T-cell (primary cell): ENCODE measurements around the gene FOXA1. TPM values are rescaled to one million over a fixed set of nuclear protein-coding genes. Genes with fewer than 3 reads are reported as not detected.

Experiments
- ATAC-seq, 4 experiments: fragments of 200-7000 bp in 3 of 4; fragments of 150-1000 bp in 1 of 4; cut with Tn5 transposase; replicated peaks in 1 of 4; 1 replicate in 3 of 4; 2 replicates in 1 of 4; pipeline ENCODE4 v1.10.0; 2021; ENCODE audit warnings: moderate library complexity in 3 of 4, mild to moderate bottlenecking in 2 of 4, moderate number of reproducible peaks in 1 of 4
- CTCF ChIA-PET, 2 donors: fragments of 300-600 bp; sonication (Branson Sonifier 250); formaldehyde crosslinking; loops; one replicate each; lab custom pipeline; 2022; ENCODE audit warnings: antibody characterized with exemption in 2 of 2; lab: Charles Lee
- POLR2A ChIA-PET, 2 donors: fragments of 300-600 bp; sonication (Branson Sonifier 250); formaldehyde crosslinking; loops; one replicate each; lab custom pipeline; 2022; ENCODE audit warnings: antibody characterized with exemption in 2 of 2; lab: Charles Lee
- DNase-seq, 35 experiments: peaks; one replicate each; pipeline versions ENCODE4 v3.0.0 to v3.0.0-alpha.2; 2013 to 2023
- H3K27ac ChIP-seq: one replicate; pipeline ENCODE4 v1.5.1; 2013; ENCODE audit warnings: low read length
- H3K27me3 ChIP-seq, 2 experiments: replicated peaks in 1 of 2; 1 replicate in 1 of 2; 2 replicates in 1 of 2; pipeline versions ENCODE4 v1.6.1 to v1.7.0; 2013; ENCODE audit warnings: low read length in 1 of 2, mixed read lengths in 1 of 2; ENCODE audit not compliant: control insufficient read depth in 2 of 2, insufficient read depth in 2 of 2; ENCODE audit errors: extremely low read depth in 1 of 2
- H3K36me3 ChIP-seq, 2 donors: 1 replicate in 1 of 2; 2 replicates in 1 of 2; pipeline versions ENCODE4 v1.6.1 to v1.7.0; 2013; ENCODE audit warnings: low read length in 1 of 2; ENCODE audit not compliant: control insufficient read depth in 2 of 2, insufficient read depth in 1 of 2; ENCODE audit errors: extremely low read depth in 1 of 2
- H3K4me1 ChIP-seq, 2 experiments: 1 replicate in 1 of 2; 2 replicates in 1 of 2; pipeline versions ENCODE4 v1.6.1 to v1.7.0; 2013; ENCODE audit warnings: low read length in 2 of 2, mixed read lengths in 1 of 2; ENCODE audit not compliant: insufficient read depth in 2 of 2, control insufficient read depth in 1 of 2; ENCODE audit errors: extremely low read depth in 1 of 2
- H3K4me3 ChIP-seq, 2 donors: 1 replicate in 1 of 2; 2 replicates in 1 of 2; pipeline versions ENCODE4 v1.5.1 to v1.7.0; 2013; ENCODE audit warnings: mild to moderate bottlenecking in 2 of 2, low read length in 1 of 2, moderate library complexity in 1 of 2; ENCODE audit not compliant: control insufficient read depth in 1 of 2; ENCODE audit errors: extremely low read depth in 1 of 2
- H3K9me3 ChIP-seq: 2 replicates; pipeline ENCODE4 v1.7.0; 2013
- H3K27ac Mint-ChIP-seq, 2 donors: one replicate each; pipeline ENCODE4 v1.8.0; 2020 to 2021; ENCODE audit warnings: mild to moderate bottlenecking in 2 of 2, mixed read lengths in 2 of 2
- H3K27me3 Mint-ChIP-seq, 2 donors: one replicate each; pipeline ENCODE4 v1.8.0; 2021 to 2022; ENCODE audit warnings: mixed read lengths in 2 of 2
- H3K36me3 Mint-ChIP-seq: one replicate; pipeline ENCODE4 v1.8.0; 2021; ENCODE audit warnings: mixed read lengths
- H3K4me1 Mint-ChIP-seq, 3 donors: one replicate each; pipeline ENCODE4 v1.8.0; 2020 to 2022; ENCODE audit warnings: mixed read lengths in 3 of 3, mild to moderate bottlenecking in 1 of 3
- H3K4me3 Mint-ChIP-seq, 3 donors: one replicate each; pipeline ENCODE4 v1.8.0; 2020 to 2022; ENCODE audit warnings: mild to moderate bottlenecking in 3 of 3, mixed read lengths in 3 of 3, moderate library complexity in 3 of 3
- H3K9me3 Mint-ChIP-seq, 3 donors: one replicate each; pipeline ENCODE4 v1.8.0; 2020 to 2022; ENCODE audit warnings: mixed read lengths in 3 of 3
- WGBS: methylation state at CpG from one replicate; pipeline ENCODE4 v1.1.5; 2013; ENCODE audit warnings: missing lambda C conversion rate; ENCODE audit not compliant: insufficient coverage; 5-methylcytosine and 5-hydroxymethylcytosine counted together
- total RNA-seq, 35 experiments: library from RNA in 6 of 35; stranded (reverse) in 6 of 35; fragments of 120-200 nt in 1 of 35; gene quantifications; one replicate each; pipeline versions ENCODE4 v1.2.1 to v1.2.4 and lab custom pipeline; 2013 to 2026

Gene FOXA1
- total RNA-seq, 5 donors from 2014 or later (not counting 1 experiment from before 2014, with no cell fraction given) = 0.23 to 0.67 (median 0.57) TPM; not detected in 1

- Histone ChIP-seq H3K27ac (no peak overlapping the region), H3K4me3 (no peak overlapping the region), H3K36me3 (no peaks in the 10 kb centered on the region), H3K4me1 (no peaks in the 10 kb centered on the region), H3K9me3 (no peaks in the 10 kb centered on the region), H3K27me3 (peaks cover 8% of the 10 kb centered on the region in 2 experiments)
- Mint-ChIP-seq H3K9me3 (peaks cover 9 to 17% (median 10%) of the 10 kb centered on the region in 3 donors), H3K27ac (no peak overlapping the region), H3K27me3 (peaks cover 10 to 13% of the 10 kb centered on the region in 2 donors), H3K36me3 (no peaks in the 10 kb centered on the region), H3K4me1 (no peaks in the 10 kb centered on the region), H3K4me3 (no peak overlapping the region)
- CTCF ChIA-PET = no interaction called here
- POLR2A ChIA-PET = no interaction called here
- DNase-seq (no peak), ATAC-seq (no peak)
- WGBS = no CpG with 5 or more reads among the region's 9 CpGs
Measured at GRCh38 chr14:37625597-37626595, 30.8 kb upstream of the FOXA1 start.

GRCh38 chr14:37623971-37624370, 28.9 kb upstream of the FOXA1 start:
- H3K27me3 Mint-ChIP-seq = peaks cover 18% of the 10 kb centered on the region in 2 donors
- no peaks in the 10 kb centered on the region for H3K4me1 ChIP-seq
- H3K27ac Mint-ChIP-seq = no peak overlapping the region
- H3K36me3 Mint-ChIP-seq = no peaks in the 10 kb centered on the region
- no peak for DNase-seq
- WGBS = 100% methylated on average over 1 of the region's 1 CpG
- no peak overlapping the region for H3K27ac ChIP-seq
- no peak for ATAC-seq
- H3K36me3 ChIP-seq = no peaks in the 10 kb centered on the region
- H3K9me3 ChIP-seq = no peaks in the 10 kb centered on the region
- H3K9me3 Mint-ChIP-seq = peaks cover 6 to 12% (median 6%) of the 10 kb centered on the region in 3 donors
- no peaks in the 10 kb centered on the region for H3K4me1 Mint-ChIP-seq
- H3K27me3 ChIP-seq = peaks cover 8% of the 10 kb centered on the region in 2 experiments
- POLR2A ChIA-PET = no interaction called here
- H3K4me3 Mint-ChIP-seq = no peak overlapping the region
- CTCF ChIA-PET = no interaction called here
- H3K4me3 ChIP-seq = no peak overlapping the region

- Histone ChIP-seq H3K27me3 (peaks cover 8% of the 10 kb centered on the region in 2 experiments), H3K4me1 (no peaks in the 10 kb centered on the region), H3K9me3 (no peaks in the 10 kb centered on the region), H3K36me3 (no peaks in the 10 kb centered on the region), H3K4me3 (no peak overlapping the region), H3K27ac (no peak overlapping the region)
- DNase-seq (no peak), ATAC-seq (no peak)
- H3K4me1 Mint-ChIP-seq = no peaks in the 10 kb centered on the region
- H3K4me3 Mint-ChIP-seq = no peak overlapping the region
- H3K27ac Mint-ChIP-seq = no peak overlapping the region
- ChIA-PET POLR2A (no interaction called here), CTCF (no interaction called here)
- no peaks in the 10 kb centered on the region for H3K36me3 Mint-ChIP-seq
- H3K27me3 Mint-ChIP-seq = peaks cover 18% of the 10 kb centered on the region in 2 donors
- peaks cover 10 to 16% (median 10%) of the 10 kb centered on the region in 3 donors for H3K9me3 Mint-ChIP-seq
- WGBS = no CpG with 5 or more reads among the region's 1 CpG
Measured at GRCh38 chr14:37623426-37623951, 28.4 kb upstream of the FOXA1 start.

GRCh38 chr14:37622231-37622923, 27.3 kb upstream of the FOXA1 start:
- WGBS = 16% methylated on average over 81 of the region's 81 CpGs

GRCh38 chr14:37620856-37621255, 25.8 kb upstream of the FOXA1 start:
- Histone ChIP-seq H3K4me3 (no peak overlapping the region), H3K27ac (no peak overlapping the region), H3K27me3 (peaks cover 8% of the 10 kb centered on the region in 2 experiments), H3K36me3 (no peaks in the 10 kb centered on the region), H3K4me1 (no peaks in the 10 kb centered on the region), H3K9me3 (peaks cover 3% of the 10 kb centered on the region)
- Mint-ChIP-seq H3K27me3 (peaks cover 18% of the 10 kb centered on the region in 2 donors), H3K9me3 (peaks cover 14 to 28% (median 15%) of the 10 kb centered on the region in 3 donors), H3K4me3 (no peak overlapping the region), H3K4me1 (no peaks in the 10 kb centered on the region), H3K27ac (no peak overlapping the region), H3K36me3 (peaks cover 1% of the 10 kb centered on the region)
- no peak for DNase-seq
- ChIA-PET CTCF (no interaction called here), POLR2A (no interaction called here)
- no peak for ATAC-seq

More at GRCh38 chr14:37622231-37622923, 27.3 kb upstream of the FOXA1 start:
- Histone ChIP-seq H3K27ac (no peak overlapping the region), H3K27me3 (peaks cover 8% of the 10 kb centered on the region in 2 experiments), H3K36me3 (no peaks in the 10 kb centered on the region), H3K4me1 (no peaks in the 10 kb centered on the region), H3K4me3 (no peak overlapping the region), H3K9me3 (no peaks in the 10 kb centered on the region)
- no peak for ATAC-seq
- peaks cover 10 to 23% (median 11%) of the 10 kb centered on the region in 3 donors for H3K9me3 Mint-ChIP-seq
- DNase-seq = no peak
- no peak overlapping the region for H3K27ac Mint-ChIP-seq
- H3K27me3 Mint-ChIP-seq = peaks cover 18% of the 10 kb centered on the region in 2 donors
- H3K4me3 Mint-ChIP-seq = no peak overlapping the region
- CTCF ChIA-PET = no interaction called here
- POLR2A ChIA-PET = no interaction called here
- H3K36me3 Mint-ChIP-seq = no peaks in the 10 kb centered on the region
- no peaks in the 10 kb centered on the region for H3K4me1 Mint-ChIP-seq

- H3K4me1 Mint-ChIP-seq = no peaks in the 10 kb centered on the region
- Histone ChIP-seq H3K4me1 (no peaks in the 10 kb centered on the region), H3K4me3 (no peak overlapping the region), H3K9me3 (peaks cover 12% of the 10 kb centered on the region), H3K27ac (no peak overlapping the region), H3K36me3 (no peaks in the 10 kb centered on the region), H3K27me3 (peaks cover 8% of the 10 kb centered on the region in 2 experiments)
- ATAC-seq (no peak), DNase-seq (no peak)
- H3K36me3 Mint-ChIP-seq = peaks cover 3% of the 10 kb centered on the region
- ChIA-PET CTCF (no interaction called here), POLR2A (no interaction called here)
- WGBS = no CpG with 5 or more reads among the region's 1 CpG
- no peak overlapping the region for H3K4me3 Mint-ChIP-seq
- peaks cover 16 to 31% (median 29%) of the 10 kb centered on the region in 3 donors for H3K9me3 Mint-ChIP-seq
- H3K27ac Mint-ChIP-seq = no peak overlapping the region
- H3K27me3 Mint-ChIP-seq = peaks cover 16 to 19% of the 10 kb centered on the region in 2 donors
Measured at GRCh38 chr14:37618498-37619028, 23.5 kb upstream of the FOXA1 start.
